IMR-90 (cell line): ENCODE results near the gene CMC2. TPM values are rescaled to one million over a fixed set of nuclear protein-coding genes. Genes with fewer than 3 reads are reported as not detected.

ENCODE experiments used
- ATAC-seq: fragments of 200-7000 bp; cut with Tn5 transposase; 2 replicates; pipeline ENCODE4 v1.9.1; 2020; ENCODE audit warnings: low read depth, mild to moderate bottlenecking, moderate library complexity
- BruUV-seq: library from RNA; stranded (reverse); fragments of 400-500 nt; replicated peaks from 2 replicates; lab custom pipeline; 2021; lab: Mats Ljungman, UMichigan
- CTCF ChIA-PET: fragments of 300-600 bp; formaldehyde crosslinking; extraction: SDS; loops from one replicate; lab custom pipeline; 2021; ENCODE audit warnings: antibody characterized with exemption; lab: Yijun Ruan, JAX
- POLR2A ChIA-PET: fragments of 300-600 bp; sonication (Branson Sonifier 250); formaldehyde crosslinking; loops from one replicate; lab custom pipeline; 2022; ENCODE audit warnings: antibody characterized with exemption; ENCODE audit not compliant: unreplicated experiment; lab: Charles Lee
- DNase-seq: peaks from one replicate; pipeline ENCODE4 v3.0.0; 2013
- H2AFZ ChIP-seq: replicated peaks from 2 replicates; pipeline ENCODE3; 2013; ENCODE audit warnings: low read length, mild to moderate bottlenecking; ENCODE audit not compliant: poor library complexity
- H2AK5ac ChIP-seq: 2 replicates; pipeline ENCODE4 v1.6.1; 2013; ENCODE audit warnings: low read depth, low read length, inconsistent platforms
- H2AK9ac ChIP-seq: replicated peaks from 2 replicates; pipeline ENCODE3; 2013; ENCODE audit warnings: mild to moderate bottlenecking, low read depth, low read length, moderate library complexity; ENCODE audit not compliant: poor library complexity
- H2BK120ac ChIP-seq: 2 replicates; pipeline ENCODE4 v1.6.1; 2013; ENCODE audit warnings: low read depth, low read length, inconsistent platforms
- H2BK15ac ChIP-seq: 3 replicates; pipeline ENCODE4 v1.6.1; 2013; ENCODE audit warnings: low read depth, low read length, inconsistent platforms
- H2BK20ac ChIP-seq: 2 replicates; pipeline ENCODE4 v1.6.1; 2013; ENCODE audit warnings: low read depth, mild to moderate bottlenecking, inconsistent platforms, low read length, moderate library complexity
- H2BK5ac ChIP-seq: 2 replicates; pipeline ENCODE4 v1.6.1; 2013; ENCODE audit warnings: mild to moderate bottlenecking, low read depth, low read length, inconsistent platforms; ENCODE audit not compliant: poor library complexity, severe bottlenecking
- H3K14ac ChIP-seq: replicated peaks from 2 replicates; pipeline ENCODE4 v1.6.1; 2013; ENCODE audit warnings: low read depth, low read length, inconsistent platforms
- H3K18ac ChIP-seq: 2 replicates; pipeline ENCODE4 v1.6.1; 2013; ENCODE audit warnings: low read depth, low read length, control low read depth
- H3K23ac ChIP-seq: 2 replicates; pipeline ENCODE4 v1.6.1; 2013; ENCODE audit warnings: low read depth, low read length, inconsistent platforms
- H3K27ac ChIP-seq: 2 replicates; pipeline ENCODE4 v1.5.1; 2013; ENCODE audit warnings: mild to moderate bottlenecking, control low read depth, low read length; ENCODE audit not compliant: insufficient read depth
- H3K27me3 ChIP-seq: 2 replicates; pipeline ENCODE4 v1.6.1; 2013; ENCODE audit warnings: low read length; ENCODE audit not compliant: control insufficient read depth, insufficient read depth
- H3K36me3 ChIP-seq: 2 replicates; pipeline ENCODE4 v1.6.1; 2013; ENCODE audit warnings: low read length, mixed read lengths; ENCODE audit not compliant: control insufficient read depth, insufficient read depth
- H3K4ac ChIP-seq: 2 replicates; pipeline ENCODE4 v1.6.1; 2013; ENCODE audit warnings: low read depth, low read length, inconsistent platforms
- H3K4me1 ChIP-seq: 2 replicates; pipeline ENCODE4 v1.6.1; 2013; ENCODE audit warnings: low read length, mixed read lengths; ENCODE audit not compliant: control insufficient read depth, insufficient read depth
- H3K4me2 ChIP-seq: 2 replicates; pipeline ENCODE4 v1.6.1; 2013; ENCODE audit warnings: low read depth, mild to moderate bottlenecking, control low read depth, low read length, moderate library complexity
- H3K4me3 ChIP-seq: 2 replicates; pipeline ENCODE4 v1.5.1; 2013; ENCODE audit warnings: low read depth, mild to moderate bottlenecking, control low read depth, low read length, moderate library complexity; ENCODE audit not compliant: insufficient read depth
- H3K56ac ChIP-seq: 2 replicates; pipeline ENCODE4 v1.6.1; 2013; ENCODE audit warnings: low read length, inconsistent platforms; ENCODE audit not compliant: insufficient read depth; ENCODE audit errors: extremely low read depth
- H3K79me1 ChIP-seq, 2 experiments: 2 replicates each; pipeline ENCODE4 v1.6.1; 2013; ENCODE audit warnings: low read length in 2 of 2, inconsistent platforms in 1 of 2, low read depth in 1 of 2
- H3K9ac ChIP-seq: 2 replicates; pipeline ENCODE4 v1.6.1; 2013; ENCODE audit warnings: low read depth, low read length, control low read depth
- H3K9me1 ChIP-seq: 2 replicates; pipeline ENCODE4 v1.6.1; 2013; ENCODE audit warnings: low read length, inconsistent platforms; ENCODE audit not compliant: insufficient read depth
- H3K9me3 ChIP-seq: 2 replicates; pipeline ENCODE4 v1.6.1; 2013; ENCODE audit warnings: low read length; ENCODE audit not compliant: control insufficient read depth, insufficient read depth
- H4K20me1 ChIP-seq: 2 replicates; pipeline ENCODE4 v1.6.1; 2013; ENCODE audit warnings: low read length, inconsistent platforms; ENCODE audit not compliant: insufficient read depth
- H4K5ac ChIP-seq: 2 replicates; pipeline ENCODE4 v1.6.1; 2013; ENCODE audit warnings: mild to moderate bottlenecking, low read depth, low read length, control low read depth
- H4K8ac ChIP-seq, 2 experiments: 2 replicates each; pipeline ENCODE4 v1.6.1; 2013; ENCODE audit warnings: low read depth in 2 of 2, low read length in 2 of 2, control low read depth in 1 of 2, inconsistent platforms in 1 of 2
- H4K91ac ChIP-seq: 2 replicates; pipeline ENCODE4 v1.6.1; 2013; ENCODE audit warnings: low read depth, low read length, inconsistent platforms; ENCODE audit not compliant: insufficient read depth
- BHLHE40 ChIP-seq: fragments of 150-350 bp; IDR thresholded peaks from 2 replicates; pipeline ENCODE4 v1.6.1; 2016; ENCODE audit warnings: mild to moderate bottlenecking, low read depth, low read length
- CEBPB ChIP-seq: IDR thresholded peaks from 2 replicates; pipeline ENCODE4 v1.6.1; 2012; ENCODE audit warnings: low read depth, low read length, improper control_type of control experiment
- CHD1 ChIP-seq: IDR thresholded peaks from 2 replicates; pipeline ENCODE4 v1.6.1; 2012; ENCODE audit warnings: low read depth, low read length, improper control_type of control experiment
- FOS ChIP-seq: fragments of 150-350 bp; IDR thresholded peaks from 2 replicates; pipeline ENCODE4 v1.6.1; 2016; ENCODE audit warnings: low read depth, low read length
- MXI1 ChIP-seq: IDR thresholded peaks from 2 replicates; pipeline ENCODE4 v1.6.1; 2012; ENCODE audit warnings: low read depth, mild to moderate bottlenecking, low read length, moderate library complexity, borderline replicate concordance
- POLR2A ChIP-seq: IDR thresholded peaks from 2 replicates; pipeline ENCODE4 v1.6.1; 2012; ENCODE audit warnings: mild to moderate bottlenecking, low read depth, low read length
- RAD21 ChIP-seq: IDR thresholded peaks from 2 replicates; pipeline ENCODE4 v1.6.1; 2012; ENCODE audit warnings: low read length, improper control_type of control experiment
- RCOR1 ChIP-seq: IDR thresholded peaks from 2 replicates; pipeline ENCODE4 v1.6.1; 2012; ENCODE audit warnings: mild to moderate bottlenecking, low read length, improper control_type of control experiment; ENCODE audit not compliant: insufficient replicate concordance
- RFX5 ChIP-seq: IDR thresholded peaks from 2 replicates; pipeline ENCODE4 v1.8.0; 2012; ENCODE audit warnings: low read depth, mild to moderate bottlenecking, low read length, moderate library complexity
- SMC3 ChIP-seq: fragments of 150-350 bp; IDR thresholded peaks from 2 replicates; pipeline ENCODE4 v1.6.1; 2016; ENCODE audit warnings: low read depth, mild to moderate bottlenecking, antibody characterized with exemption, low read length, moderate library complexity
- WGBS, 2 experiments: methylation state at CpG; one replicate each; pipeline versions ENCODE4 v1.1.5 to v1.1.7; 2013; ENCODE audit warnings: missing lambda C conversion rate in 2 of 2; ENCODE audit not compliant: insufficient read length in 1 of 2; ENCODE audit errors: extremely low coverage in 2 of 2; 5-methylcytosine and 5-hydroxymethylcytosine counted together
- dilution Hi-C: fragments of 300-500 bp; cut with HindIII; formaldehyde crosslinking; loops from one replicate; pipeline ENCODE4 v1.14.3; 2018; ENCODE audit warnings: low sequenced_read_pairs; ENCODE audit not compliant: unreplicated experiment
- in situ Hi-C: fragments of 300-500 bp; cut with MboI; formaldehyde crosslinking; loops from 3 replicates; pipeline ENCODE4 v1.14.3; 2019; ENCODE audit warnings: low sequenced_read_pairs, inconsistent platforms, mixed read lengths
- intact Hi-C: fragments of 100-400 bp; cut with micrococcal nuclease; formaldehyde crosslinking; loops from 2 replicates; pipeline ENCODE4 v1.10.0; 2022
- polyA plus RNA-seq, 3 experiments: library from polyadenylated mRNA; depleted of rRNA; stranded (reverse); fragments of >200 nt; gene quantifications; 2 replicates each; pipeline ENCODE4 v1.2.3, GENCODE V29; 2012; ENCODE audit warnings: low replicate concordance in 1 of 3
- total RNA-seq: library from RNA; depleted of rRNA; stranded (reverse); fragments of >200 nt; gene quantifications from 2 replicates; pipeline ENCODE4 v1.2.3, GENCODE V29; 2012
- TF ChIP-seq, protein P1 (sequence below): fragments of 150-350 bp; IDR thresholded peaks from 2 replicates; pipeline ENCODE4 v1.6.1; 2016; ENCODE audit warnings: low read depth, mild to moderate bottlenecking, low read length, moderate library complexity, borderline replicate concordance
- TF ChIP-seq, protein P2 (sequence below): fragments of 150-350 bp; IDR thresholded peaks from 2 replicates; pipeline ENCODE4 v1.6.1; 2017; ENCODE audit warnings: mild to moderate bottlenecking, antibody characterized with exemption, low read length, low read depth

The CMC2 gene
- total and polyA plus RNA-seq, 2 of the 4 experiments (the other 2 are of a cell fraction): 57.0 to 104 TPM

DNA sequence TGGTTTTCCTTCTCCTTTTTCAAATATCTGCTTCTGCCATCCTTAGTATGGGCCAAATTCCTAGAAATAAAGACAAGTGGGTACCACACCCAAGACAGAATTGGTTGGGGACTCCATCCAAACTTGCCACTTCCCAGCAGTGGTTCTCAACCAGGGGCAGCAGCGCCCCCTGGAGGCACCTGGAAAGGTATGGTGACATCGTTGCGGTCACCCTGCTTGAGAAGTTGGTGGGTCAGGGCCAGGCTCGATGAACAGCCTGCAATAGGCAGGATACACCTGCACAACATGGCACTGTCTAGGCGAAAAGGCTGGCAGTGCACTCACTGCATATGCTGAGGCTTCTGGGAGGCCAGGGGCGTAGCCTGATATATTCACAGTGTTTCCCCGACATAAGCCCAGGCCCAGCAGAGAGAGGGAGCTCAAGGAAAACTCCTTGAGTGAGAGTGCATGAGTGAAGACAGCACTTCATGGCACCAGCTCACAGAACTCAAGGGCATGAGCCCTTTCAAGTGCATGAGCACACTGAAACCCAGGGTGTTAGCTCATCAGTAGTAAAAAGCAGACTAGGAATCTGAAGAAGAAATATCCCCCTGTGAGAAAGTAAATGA is 57.7 kb downstream of the CMC2 start (continued):
- TF ChIP-seq RAD21: peak; percentile 52

DNA sequence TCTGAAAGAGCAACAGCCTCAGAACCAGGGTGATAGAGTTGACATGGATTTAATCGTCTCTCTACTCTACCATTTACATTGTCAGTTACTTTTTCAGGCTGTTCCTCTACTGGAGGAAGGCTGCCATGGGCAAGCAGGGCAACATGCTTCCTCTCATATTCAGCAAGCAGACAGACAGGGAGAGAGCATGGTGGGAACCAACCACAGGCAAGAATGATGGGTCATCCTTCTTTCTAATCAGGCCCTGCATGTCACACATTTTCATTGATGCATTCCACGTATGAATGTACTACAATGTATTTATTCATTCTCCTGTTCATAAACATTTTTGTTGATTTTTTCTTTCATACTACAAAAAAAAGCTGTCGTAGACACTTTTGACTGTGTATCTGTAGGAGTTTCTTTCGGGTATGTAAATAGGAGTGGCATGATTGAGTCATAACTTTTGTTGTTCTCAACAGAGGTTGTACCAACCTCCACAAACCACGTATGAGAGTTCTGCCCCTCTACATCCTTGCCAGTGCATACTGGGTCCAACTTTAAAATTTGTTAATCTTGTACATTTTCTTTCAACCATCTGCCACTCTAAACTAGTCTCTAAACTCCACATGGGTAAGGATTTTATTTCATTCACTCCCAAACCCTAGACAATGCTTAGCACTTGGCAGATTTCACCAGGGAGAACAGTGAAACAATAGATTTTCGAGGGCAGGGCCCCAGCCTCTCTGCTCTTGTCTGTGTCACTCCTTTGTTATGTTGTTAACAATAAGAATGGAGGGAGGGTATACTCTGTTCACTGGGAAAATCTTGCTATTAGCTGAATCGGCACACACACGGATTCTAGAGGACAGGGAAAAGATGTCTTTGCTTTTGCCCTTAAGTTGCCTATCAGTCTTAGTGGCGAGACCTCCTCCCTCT is 58.7 kb downstream of the CMC2 start:
- Histone ChIP-seq H3K23ac (no peak overlapping the region; the same call in 1 of the 2 replicates), H3K4ac (no peak overlapping the region), H3K4me1 (no peaks in the 10 kb centered on the region), H3K4me3 (no peak overlapping the region), H3K14ac (no peak overlapping the region), H4K20me1 (no peaks in the 10 kb centered on the region), H2BK20ac (no peak overlapping the region), H2BK15ac (no peak overlapping the region), H3K79me1 (no peaks in the 10 kb centered on the region), H3K9me1 (no peaks in the 10 kb centered on the region), H2AFZ (no peak overlapping the region), H2BK5ac (no peak overlapping the region), H3K56ac (no peak overlapping the region), H4K5ac (no peak overlapping the region), H4K8ac (no peak overlapping the region), H3K18ac (no peak overlapping the region), H2AK5ac (no peak overlapping the region), H3K27me3 (peaks cover 3% of the 10 kb centered on the region; the same call in 1 of the 2 replicates), H3K9ac (no peak overlapping the region), H3K4me2 (no peak overlapping the region), H3K9me3 (peaks cover 3% of the 10 kb centered on the region; the same call in 1 of the 2 replicates), H4K91ac (no peak overlapping the region), H3K27ac (no peak overlapping the region), H2AK9ac (no peak overlapping the region), H3K36me3 (no peaks in the 10 kb centered on the region), H2BK120ac (no peak overlapping the region)
- WGBS, 2 experiments: no CpG with 5 or more reads among the region's 9 CpGs
- ATAC-seq (no peak), DNase-seq (no peak)
- BruUV-seq: no TSS peak
- intact Hi-C loops (no loop called here), dilution Hi-C loops (no loop called here), in situ Hi-C loops (no loop called here)
- CTCF ChIA-PET: interaction anchor here (0.6 kb wide), 1 partner anchor 108 kb away, joined by 3 read pairs; no protein-coding TSS in a partner anchor
- POLR2A ChIA-PET: no interaction called here
- TF ChIP-seq, protein P1, sequence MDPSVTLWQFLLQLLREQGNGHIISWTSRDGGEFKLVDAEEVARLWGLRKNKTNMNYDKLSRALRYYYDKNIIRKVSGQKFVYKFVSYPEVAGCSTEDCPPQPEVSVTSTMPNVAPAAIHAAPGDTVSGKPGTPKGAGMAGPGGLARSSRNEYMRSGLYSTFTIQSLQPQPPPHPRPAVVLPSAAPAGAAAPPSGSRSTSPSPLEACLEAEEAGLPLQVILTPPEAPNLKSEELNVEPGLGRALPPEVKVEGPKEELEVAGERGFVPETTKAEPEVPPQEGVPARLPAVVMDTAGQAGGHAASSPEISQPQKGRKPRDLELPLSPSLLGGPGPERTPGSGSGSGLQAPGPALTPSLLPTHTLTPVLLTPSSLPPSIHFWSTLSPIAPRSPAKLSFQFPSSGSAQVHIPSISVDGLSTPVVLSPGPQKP: no peak
- no peak for TF ChIP-seq RCOR1
- TF ChIP-seq, protein P2, sequence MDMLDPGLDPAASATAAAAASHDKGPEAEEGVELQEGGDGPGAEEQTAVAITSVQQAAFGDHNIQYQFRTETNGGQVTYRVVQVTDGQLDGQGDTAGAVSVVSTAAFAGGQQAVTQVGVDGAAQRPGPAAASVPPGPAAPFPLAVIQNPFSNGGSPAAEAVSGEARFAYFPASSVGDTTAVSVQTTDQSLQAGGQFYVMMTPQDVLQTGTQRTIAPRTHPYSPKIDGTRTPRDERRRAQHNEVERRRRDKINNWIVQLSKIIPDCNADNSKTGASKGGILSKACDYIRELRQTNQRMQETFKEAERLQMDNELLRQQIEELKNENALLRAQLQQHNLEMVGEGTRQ: no peak
- no peak for TF ChIP-seq SMC3
- no peak for TF ChIP-seq BHLHE40
- TF ChIP-seq MXI1: no peak
- no peak for TF ChIP-seq CHD1
- TF ChIP-seq FOS: no peak
- TF ChIP-seq RAD21: no peak
- TF ChIP-seq POLR2A: no peak
- no peak for TF ChIP-seq CEBPB
- TF ChIP-seq RFX5: no peak
